SK-N-SH (cell line): ENCODE measurements around the gene ALOX5AP. TPM values are rescaled to one million over a fixed set of nuclear protein-coding genes. Genes with fewer than 3 reads are reported as not detected.

ENCODE experiments used
- CTCF ChIA-PET: fragments of 300-600, 350-600 bp; formaldehyde crosslinking; extraction: SDS; loops from one replicate; lab custom pipeline; 2021; lab: Yijun Ruan, JAX
- POLR2A ChIA-PET: fragments of 350-600 bp; sonication (Branson Sonifier 250); formaldehyde crosslinking; extraction: SDS; loops from one replicate; lab custom pipeline; 2020; ENCODE audit warnings: antibody characterized with exemption, inconsistent platforms; lab: Yijun Ruan, JAX
- DNase-seq: peaks from one replicate; pipeline ENCODE4 v3.0.0; 2012
- H2AFZ ChIP-seq: fragments of 200-600 bp; sonication (generic); 2 replicates; pipeline ENCODE4 v1.8.1; 2016; ENCODE audit warnings: antibody characterized with exemption, mild to moderate bottlenecking, low read depth
- H3F3A ChIP-seq: fragments of 200-600 bp; sonication (generic); replicated peaks from 2 replicates; pipeline ENCODE3; 2016; ENCODE audit warnings: antibody characterized with exemption, mild to moderate bottlenecking; ENCODE audit not compliant: insufficient read depth
- H3K27ac ChIP-seq, 2 experiments: fragments of 200-500 bp in 1 of 2; fragments of 200-600 bp in 1 of 2; sonication (Bioruptor generic) in 1 of 2; sonication (generic), shearing (Covaris generic) in 1 of 2; 2 replicates each; pipeline versions ENCODE4 v1.5.1 to v1.6.1; 2014 to 2016; ENCODE audit warnings: low read depth in 2 of 2, inconsistent platforms in 1 of 2, low read length in 1 of 2, mild to moderate bottlenecking in 1 of 2, mixed read lengths in 1 of 2
- H3K27me3 ChIP-seq: fragments of 200-600 bp; sonication (generic), shearing (Covaris generic); 2 replicates; pipeline ENCODE4 v1.6.1; 2016; ENCODE audit warnings: mixed run types; ENCODE audit not compliant: insufficient read depth
- H3K36me3 ChIP-seq, 2 experiments: fragments of 200-500 bp in 1 of 2; fragments of 200-600 bp in 1 of 2; sonication (Bioruptor generic) in 1 of 2; sonication (generic) in 1 of 2; replicated peaks in 1 of 2; 2 replicates each; pipeline versions ENCODE3 to v1.5.1; 2014 to 2016; ENCODE audit warnings: low read length in 1 of 2, mild to moderate bottlenecking in 1 of 2; ENCODE audit not compliant: insufficient read depth in 2 of 2, control insufficient read depth in 1 of 2
- H3K4me1 ChIP-seq, 2 experiments: fragments of 200-500 bp in 1 of 2; fragments of 200-600 bp in 1 of 2; sonication (Bioruptor generic) in 1 of 2; sonication (generic), shearing (Covaris generic) in 1 of 2; 2 replicates each; pipeline versions ENCODE4 v1.5.1 to v1.6.1; 2014 to 2016; ENCODE audit warnings: low read depth in 1 of 2, low read length in 1 of 2, mixed run types in 1 of 2; ENCODE audit not compliant: insufficient read depth in 2 of 2, control insufficient read depth in 1 of 2
- H3K4me2 ChIP-seq: fragments of 200-600 bp; sonication (generic), shearing (Covaris generic); 2 replicates; pipeline ENCODE4 v1.6.1; 2017; ENCODE audit warnings: mixed run types
- H3K4me3 ChIP-seq, 2 experiments: fragments of 200-500 bp in 1 of 2; fragments of 200-600 bp in 1 of 2; sonication (Bioruptor generic) in 1 of 2; sonication (generic), shearing (Covaris generic) in 1 of 2; 2 replicates each; pipeline versions ENCODE4 v1.5.1 to v1.8.1; 2014 to 2016; ENCODE audit warnings: low read depth in 2 of 2, inconsistent platforms in 1 of 2, low read length in 1 of 2, mild to moderate bottlenecking in 1 of 2, mixed read lengths in 1 of 2, moderate library complexity in 1 of 2
- H3K79me2 ChIP-seq: fragments of 200-600 bp; sonication (generic); 2 replicates; pipeline ENCODE4 v1.8.1; 2017; ENCODE audit warnings: mild to moderate bottlenecking; ENCODE audit not compliant: insufficient read depth
- H3K9ac ChIP-seq: fragments of 200-600 bp; sonication (generic); 2 replicates; pipeline ENCODE4 v1.6.1; 2017; ENCODE audit warnings: mixed run types
- H3K9me2 ChIP-seq: fragments of 200-600 bp; sonication (generic); 2 replicates; pipeline ENCODE4 v1.6.1; 2017; ENCODE audit warnings: mixed run types
- H3K9me3 ChIP-seq: fragments of 200-600 bp; sonication (generic); 2 replicates; pipeline ENCODE4 v1.6.1; 2017; ENCODE audit warnings: mixed run types, mild to moderate bottlenecking, moderate library complexity
- H4K20me1 ChIP-seq: fragments of 200-600 bp; sonication (generic); 2 replicates; pipeline ENCODE4 v1.6.1; 2017; ENCODE audit warnings: mild to moderate bottlenecking, mixed run types; ENCODE audit not compliant: insufficient read depth
- CHD2 ChIP-seq: fragments of 150-350 bp; IDR thresholded peaks from 2 replicates; pipeline ENCODE4 v1.6.1; 2018; ENCODE audit warnings: low read length; ENCODE audit not compliant: partially characterized antibody
- ELF1 ChIP-seq: IDR thresholded peaks from 2 replicates; pipeline ENCODE4 v1.4.0; 2012
- EP300 ChIP-seq, 2 experiments: IDR thresholded peaks; 2 replicates each; pipeline versions ENCODE4 v1.4.0 to v1.6.1; 2012; ENCODE audit warnings: borderline replicate concordance in 1 of 2, low read depth in 1 of 2, low read length in 1 of 2
- EZH2phosphoT487 ChIP-seq: fragments of 200-600 bp; sonication (generic); IDR thresholded peaks from 2 replicates; pipeline ENCODE4 v1.6.1; 2017; ENCODE audit warnings: low read depth, mixed run types, mild to moderate bottlenecking, antibody characterized with exemption, moderate library complexity, borderline replicate concordance
- FOSL2 ChIP-seq: IDR thresholded peaks from 2 replicates; pipeline ENCODE4 v1.4.0; 2012; ENCODE audit warnings: low read depth, mild to moderate bottlenecking, moderate library complexity, borderline replicate concordance
- FOXJ3 ChIP-seq: sonication (generic); formaldehyde crosslinking; IDR thresholded peaks from 2 replicates; pipeline ENCODE4 v1.5.1; 2020; ENCODE audit warnings: mild to moderate bottlenecking, missing genetic modification reagents
- GATA2 ChIP-seq: sonication (generic); formaldehyde crosslinking; IDR thresholded peaks from 2 replicates; pipeline ENCODE4 v1.5.0; 2020; ENCODE audit warnings: mild to moderate bottlenecking, missing genetic modification reagents
- JUND ChIP-seq: IDR thresholded peaks from 2 replicates; pipeline ENCODE4 v1.4.0; 2012
- MEF2A ChIP-seq: IDR thresholded peaks from 2 replicates; pipeline ENCODE4 v1.4.0; 2012; ENCODE audit warnings: low read depth, borderline replicate concordance
- NFIC ChIP-seq: IDR thresholded peaks from 2 replicates; pipeline ENCODE4 v1.4.0; 2012; ENCODE audit warnings: borderline replicate concordance
- NRF1 ChIP-seq: IDR thresholded peaks from 2 replicates; pipeline ENCODE4 v1.6.1; 2012; ENCODE audit warnings: low read depth, mild to moderate bottlenecking, low read length
- RAD21 ChIP-seq: IDR thresholded peaks from 2 replicates; pipeline ENCODE4 v1.6.1; 2012; ENCODE audit warnings: mild to moderate bottlenecking, low read length
- RCOR1 ChIP-seq: fragments of 150-350 bp; IDR thresholded peaks from 2 replicates; pipeline ENCODE4 v1.6.1; 2017; ENCODE audit warnings: antibody characterized with exemption, low read length
- RFX5 ChIP-seq: IDR thresholded peaks from 2 replicates; pipeline ENCODE4 v1.6.1; 2012; ENCODE audit warnings: mild to moderate bottlenecking, improper control_type of control experiment, low read length
- RXRA ChIP-seq: IDR thresholded peaks from 2 replicates; pipeline ENCODE4 v1.4.0; 2012; ENCODE audit warnings: low read depth, mild to moderate bottlenecking, borderline replicate concordance
- SMC3 ChIP-seq: IDR thresholded peaks from 2 replicates; pipeline ENCODE4 v1.6.1; 2012; ENCODE audit warnings: low read depth, low read length, improper control_type of control experiment
- YY1 ChIP-seq: IDR thresholded peaks from 2 replicates; pipeline ENCODE4 v1.4.0; 2012; ENCODE audit warnings: low read depth, mild to moderate bottlenecking
- WGBS: methylation state at CpG from one replicate; pipeline ENCODE4 v1.1.6; 2017; ENCODE audit warnings: low lambda C conversion rate; 5-methylcytosine and 5-hydroxymethylcytosine counted together
- polyA plus RNA-seq, 3 experiments: library from polyadenylated mRNA; depleted of rRNA; stranded (reverse); fragments of >200 nt; gene quantifications; 2 replicates each; pipeline ENCODE4 v1.2.3, GENCODE V29; 2012
- TF ChIP-seq, protein P1 (sequence below): IDR thresholded peaks from 2 replicates; pipeline ENCODE4 v1.6.1; 2012; ENCODE audit warnings: mild to moderate bottlenecking, low read depth, low read length, moderate library complexity
- TF ChIP-seq, protein P2 (sequence below): IDR thresholded peaks from 2 replicates; pipeline ENCODE4 v1.4.0; 2012; ENCODE audit warnings: low read depth, borderline replicate concordance
- TF ChIP-seq, protein P3 (sequence below): fragments of 200-600 bp; sonication (generic); IDR thresholded peaks from 2 replicates; pipeline ENCODE4 v1.6.1; 2017; ENCODE audit warnings: antibody characterized with exemption, mild to moderate bottlenecking, moderate library complexity

Gene ALOX5AP
- polyA plus RNA-seq, 1 of the 3 experiments (the other 2 are of a cell fraction): 1.3 TPM

DNA sequence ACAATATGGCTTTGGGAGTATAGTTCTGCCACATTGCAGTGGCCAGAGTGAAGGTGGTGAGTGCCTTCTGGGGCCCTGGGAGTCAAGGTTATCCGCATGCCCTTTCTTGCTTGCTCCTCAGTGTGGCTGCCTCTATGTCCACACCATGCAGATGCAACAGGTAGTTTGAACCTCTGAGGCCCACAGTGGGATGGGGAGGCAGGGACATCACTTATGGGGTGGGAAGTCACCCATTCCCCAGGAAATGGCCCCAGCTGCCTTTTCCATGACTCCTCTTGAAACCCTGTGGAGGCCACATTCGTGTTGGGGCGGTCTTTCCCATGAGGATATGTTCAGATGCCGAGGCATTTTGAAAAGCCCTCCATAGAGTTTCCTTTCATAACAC lies 20.0 kb upstream of the ALOX5AP start:
- H2AFZ ChIP-seq: no peak overlapping the region
- DNase-seq: no peak

DNA sequence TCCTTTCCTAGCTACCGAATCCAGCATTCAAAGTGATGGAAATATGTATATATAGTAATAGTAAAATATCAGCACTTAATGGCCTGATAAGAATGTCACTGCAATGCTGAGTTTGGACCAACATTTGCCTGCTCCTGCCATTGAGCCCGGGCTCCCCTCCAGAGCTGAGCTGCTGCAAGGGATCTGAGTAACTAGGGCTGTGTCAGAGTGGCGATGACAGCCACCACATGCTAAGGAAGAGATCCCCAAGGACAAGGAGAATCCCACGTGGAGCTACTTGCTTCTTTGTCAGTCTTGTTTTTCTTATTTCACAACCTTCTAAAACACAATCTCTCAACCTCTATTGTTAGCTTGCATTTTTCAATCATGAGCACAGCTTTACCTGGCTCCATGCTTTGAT lies 19.5 kb upstream of the ALOX5AP start:
- TF ChIP-seq YY1: no peak
- no peak for TF ChIP-seq RFX5
- no peak for TF ChIP-seq RAD21
- no peak for TF ChIP-seq NRF1
- no peak for TF ChIP-seq GATA2
- TF ChIP-seq MEF2A: no peak
- TF ChIP-seq NFIC: no peak
- TF ChIP-seq FOSL2: no peak
- no peak for TF ChIP-seq ELF1
- TF ChIP-seq JUND: no peak
- TF ChIP-seq, protein P1, sequence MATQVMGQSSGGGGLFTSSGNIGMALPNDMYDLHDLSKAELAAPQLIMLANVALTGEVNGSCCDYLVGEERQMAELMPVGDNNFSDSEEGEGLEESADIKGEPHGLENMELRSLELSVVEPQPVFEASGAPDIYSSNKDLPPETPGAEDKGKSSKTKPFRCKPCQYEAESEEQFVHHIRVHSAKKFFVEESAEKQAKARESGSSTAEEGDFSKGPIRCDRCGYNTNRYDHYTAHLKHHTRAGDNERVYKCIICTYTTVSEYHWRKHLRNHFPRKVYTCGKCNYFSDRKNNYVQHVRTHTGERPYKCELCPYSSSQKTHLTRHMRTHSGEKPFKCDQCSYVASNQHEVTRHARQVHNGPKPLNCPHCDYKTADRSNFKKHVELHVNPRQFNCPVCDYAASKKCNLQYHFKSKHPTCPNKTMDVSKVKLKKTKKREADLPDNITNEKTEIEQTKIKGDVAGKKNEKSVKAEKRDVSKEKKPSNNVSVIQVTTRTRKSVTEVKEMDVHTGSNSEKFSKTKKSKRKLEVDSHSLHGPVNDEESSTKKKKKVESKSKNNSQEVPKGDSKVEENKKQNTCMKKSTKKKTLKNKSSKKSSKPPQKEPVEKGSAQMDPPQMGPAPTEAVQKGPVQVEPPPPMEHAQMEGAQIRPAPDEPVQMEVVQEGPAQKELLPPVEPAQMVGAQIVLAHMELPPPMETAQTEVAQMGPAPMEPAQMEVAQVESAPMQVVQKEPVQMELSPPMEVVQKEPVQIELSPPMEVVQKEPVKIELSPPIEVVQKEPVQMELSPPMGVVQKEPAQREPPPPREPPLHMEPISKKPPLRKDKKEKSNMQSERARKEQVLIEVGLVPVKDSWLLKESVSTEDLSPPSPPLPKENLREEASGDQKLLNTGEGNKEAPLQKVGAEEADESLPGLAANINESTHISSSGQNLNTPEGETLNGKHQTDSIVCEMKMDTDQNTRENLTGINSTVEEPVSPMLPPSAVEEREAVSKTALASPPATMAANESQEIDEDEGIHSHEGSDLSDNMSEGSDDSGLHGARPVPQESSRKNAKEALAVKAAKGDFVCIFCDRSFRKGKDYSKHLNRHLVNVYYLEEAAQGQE: no peak
- Histone ChIP-seq H3K79me2 (no peaks in the 10 kb centered on the region), H3K9ac (no peak overlapping the region), H3K9me2 (no peaks in the 10 kb centered on the region), H4K20me1 (no peaks in the 10 kb centered on the region), H3K36me3 (no peaks in the 10 kb centered on the region), H3K27me3 (no peaks in the 10 kb centered on the region), H3K9me3 (no peaks in the 10 kb centered on the region), H3K4me3 (no peak overlapping the region), H3K4me1 (peaks cover 0 to 14% of the 10 kb centered on the region in 2 experiments; a peak in 1 of 4 replicates), H3K4me2 (no peak overlapping the region), H3F3A (peaks cover 10% of the 10 kb centered on the region), H2AFZ (no peak overlapping the region), H3K27ac (no peak overlapping the region)
- 77% methylated on average over 4 of the region's 4 CpGs for WGBS
- DNase-seq: no peak
- ChIA-PET CTCF (interaction anchor here (1.4 kb wide), 1 partner anchor 15 kb away, joined by 3 read pairs; no protein-coding TSS in a partner anchor), POLR2A (no interaction called here)

More for the DNA sequence above, 20.0 kb upstream of the ALOX5AP start:
- ChIA-PET POLR2A (no interaction called here), CTCF (interaction anchor here (1.0 to 1.3 kb wide), 2 partner anchors 13 to 31 kb away, joined by 3 read pairs; no protein-coding TSS in a partner anchor)
- H3K4me2 ChIP-seq: no peak overlapping the region
- H3K27me3 ChIP-seq: no peaks in the 10 kb centered on the region
- H3K9me2 ChIP-seq: no peaks in the 10 kb centered on the region
- peaks cover 0 to 14% of the 10 kb centered on the region in 2 experiments; a peak in 1 of 4 replicates for H3K4me1 ChIP-seq
- H3K27ac ChIP-seq: no peak overlapping the region
- no peaks in the 10 kb centered on the region for H4K20me1 ChIP-seq
- no peak for TF ChIP-seq RAD21
- no peak for TF ChIP-seq SMC3
- no peak for TF ChIP-seq YY1
- TF ChIP-seq EZH2phosphoT487: no peak
- no peak for TF ChIP-seq RCOR1
- no peak for TF ChIP-seq ELF1
- TF ChIP-seq NRF1: no peak
- TF ChIP-seq, protein P2, sequence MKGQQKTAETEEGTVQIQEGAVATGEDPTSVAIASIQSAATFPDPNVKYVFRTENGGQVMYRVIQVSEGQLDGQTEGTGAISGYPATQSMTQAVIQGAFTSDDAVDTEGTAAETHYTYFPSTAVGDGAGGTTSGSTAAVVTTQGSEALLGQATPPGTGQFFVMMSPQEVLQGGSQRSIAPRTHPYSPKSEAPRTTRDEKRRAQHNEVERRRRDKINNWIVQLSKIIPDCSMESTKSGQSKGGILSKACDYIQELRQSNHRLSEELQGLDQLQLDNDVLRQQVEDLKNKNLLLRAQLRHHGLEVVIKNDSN: no peak
- no peak for TF ChIP-seq CHD2
- TF ChIP-seq EP300 (IDR thresholded peaks at IDR 0.05; ENCODE audit: borderline replicate concordance in 1 of 2, low read depth in 1 of 2, low read length in 1 of 2): no peak
- TF ChIP-seq FOSL2: no peak
- TF ChIP-seq FOXJ3 (CRISPR knock-in tag): no peak
- no peak for TF ChIP-seq GATA2
- no peak for TF ChIP-seq JUND
- TF ChIP-seq, protein P3, sequence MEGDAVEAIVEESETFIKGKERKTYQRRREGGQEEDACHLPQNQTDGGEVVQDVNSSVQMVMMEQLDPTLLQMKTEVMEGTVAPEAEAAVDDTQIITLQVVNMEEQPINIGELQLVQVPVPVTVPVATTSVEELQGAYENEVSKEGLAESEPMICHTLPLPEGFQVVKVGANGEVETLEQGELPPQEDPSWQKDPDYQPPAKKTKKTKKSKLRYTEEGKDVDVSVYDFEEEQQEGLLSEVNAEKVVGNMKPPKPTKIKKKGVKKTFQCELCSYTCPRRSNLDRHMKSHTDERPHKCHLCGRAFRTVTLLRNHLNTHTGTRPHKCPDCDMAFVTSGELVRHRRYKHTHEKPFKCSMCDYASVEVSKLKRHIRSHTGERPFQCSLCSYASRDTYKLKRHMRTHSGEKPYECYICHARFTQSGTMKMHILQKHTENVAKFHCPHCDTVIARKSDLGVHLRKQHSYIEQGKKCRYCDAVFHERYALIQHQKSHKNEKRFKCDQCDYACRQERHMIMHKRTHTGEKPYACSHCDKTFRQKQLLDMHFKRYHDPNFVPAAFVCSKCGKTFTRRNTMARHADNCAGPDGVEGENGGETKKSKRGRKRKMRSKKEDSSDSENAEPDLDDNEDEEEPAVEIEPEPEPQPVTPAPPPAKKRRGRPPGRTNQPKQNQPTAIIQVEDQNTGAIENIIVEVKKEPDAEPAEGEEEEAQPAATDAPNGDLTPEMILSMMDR: no peak
- TF ChIP-seq RXRA: no peak
- H3F3A ChIP-seq: peaks cover 10% of the 10 kb centered on the region
- no peaks in the 10 kb centered on the region for H3K36me3 ChIP-seq
- no peaks in the 10 kb centered on the region for H3K9me3 ChIP-seq
- H3K4me3 ChIP-seq: no peak overlapping the region
- no peak overlapping the region for H3K9ac ChIP-seq
- H3K79me2 ChIP-seq: no peaks in the 10 kb centered on the region
- WGBS: 85% methylated on average over 4 of the region's 4 CpGs
